H9 (cell line): ENCODE measurements around the gene GHRL. TPM values are rescaled to one million over a fixed set of nuclear protein-coding genes. Genes with fewer than 3 reads are reported as not detected.

Experiments used
- DNase-seq: peaks from one replicate; pipeline ENCODE4 v3.0.0-alpha.2; 2017
- H2AFZ ChIP-seq: one replicate; pipeline ENCODE4 v1.6.1; 2013; ENCODE audit warnings: mild to moderate bottlenecking, low read length, control low read depth, moderate library complexity
- H2AK5ac ChIP-seq: 2 replicates; pipeline ENCODE4 v1.6.1; 2013; ENCODE audit warnings: low read length, control low read depth, mixed read lengths; ENCODE audit not compliant: insufficient read length
- H2BK120ac ChIP-seq: one replicate; pipeline ENCODE4 v1.6.1; 2013; ENCODE audit warnings: low read depth, mild to moderate bottlenecking, low read length, control low read depth, inconsistent platforms; ENCODE audit not compliant: poor library complexity, severe bottlenecking
- H2BK12ac ChIP-seq: 2 replicates; pipeline ENCODE4 v1.6.1; 2013; ENCODE audit warnings: low read length, control low read depth, mixed read lengths, low read depth; ENCODE audit not compliant: insufficient read length
- H2BK15ac ChIP-seq: 2 replicates; pipeline ENCODE4 v1.6.1; 2013; ENCODE audit warnings: low read depth, low read length, control low read depth
- H2BK20ac ChIP-seq: one replicate; pipeline ENCODE4 v1.6.1; 2013; ENCODE audit warnings: low read depth, mild to moderate bottlenecking, low read length, control low read depth, inconsistent platforms; ENCODE audit not compliant: poor library complexity, severe bottlenecking
- H2BK5ac ChIP-seq: 2 replicates; pipeline ENCODE4 v1.6.1; 2013; ENCODE audit warnings: low read length, control low read depth, mixed read lengths; ENCODE audit not compliant: insufficient read length
- H3K14ac ChIP-seq: 2 replicates; pipeline ENCODE4 v1.6.1; 2013; ENCODE audit warnings: low read length, control low read depth; ENCODE audit not compliant: insufficient read depth
- H3K18ac ChIP-seq: 2 replicates; pipeline ENCODE4 v1.6.1; 2013; ENCODE audit warnings: low read depth, mild to moderate bottlenecking, mixed read lengths, low read length, control low read depth; ENCODE audit not compliant: insufficient read length
- H3K23ac ChIP-seq: 2 replicates; pipeline ENCODE4 v1.6.1; 2013; ENCODE audit warnings: low read length, control low read depth, mixed read lengths, low read depth; ENCODE audit not compliant: insufficient read length
- H3K23me2 ChIP-seq: 2 replicates; pipeline ENCODE4 v1.6.1; 2013; ENCODE audit warnings: low read depth, mild to moderate bottlenecking, mixed read lengths, low read length, control low read depth; ENCODE audit not compliant: insufficient read length, poor library complexity, severe bottlenecking
- H3K27ac ChIP-seq: 2 replicates; pipeline ENCODE4 v1.5.1; 2013; ENCODE audit warnings: low read length, control low read depth, mixed read lengths, low read depth; ENCODE audit not compliant: insufficient read length
- H3K27me3 ChIP-seq: 2 replicates; pipeline ENCODE4 v1.6.1; 2013; ENCODE audit warnings: low read length, control low read depth, inconsistent platforms; ENCODE audit not compliant: insufficient read depth
- H3K4ac ChIP-seq: 2 replicates; pipeline ENCODE4 v1.6.1; 2013; ENCODE audit warnings: low read depth, mild to moderate bottlenecking, control low read depth, inconsistent platforms, low read length, moderate library complexity
- H3K4me1 ChIP-seq: 2 replicates; pipeline ENCODE4 v1.6.1; 2013; ENCODE audit warnings: low read length, control low read depth, inconsistent platforms; ENCODE audit not compliant: insufficient read depth
- H3K4me2 ChIP-seq: 2 replicates; pipeline ENCODE4 v1.6.1; 2013; ENCODE audit warnings: low read length, control low read depth, mixed read lengths; ENCODE audit not compliant: insufficient read length, insufficient read depth
- H3K56ac ChIP-seq: 2 replicates; pipeline ENCODE4 v1.6.1; 2013; ENCODE audit warnings: low read depth, mild to moderate bottlenecking, mixed read lengths, low read length, control low read depth; ENCODE audit not compliant: insufficient read length
- H3K79me1 ChIP-seq: 2 replicates; pipeline ENCODE4 v1.6.1; 2013; ENCODE audit warnings: low read depth, mild to moderate bottlenecking, moderate library complexity, low read length, control low read depth, inconsistent platforms; ENCODE audit not compliant: insufficient read depth, poor library complexity, severe bottlenecking
- H3K79me2 ChIP-seq: 2 replicates; pipeline ENCODE4 v1.6.1; 2013; ENCODE audit warnings: low read length, control low read depth, inconsistent platforms; ENCODE audit not compliant: insufficient read depth
- H3K9ac ChIP-seq: 2 replicates; pipeline ENCODE4 v1.6.1; 2013; ENCODE audit warnings: low read length, control low read depth, mixed read lengths; ENCODE audit not compliant: insufficient read length; ENCODE audit errors: extremely low read depth
- H3K9me3 ChIP-seq: one replicate; pipeline ENCODE4 v1.6.1; 2013; ENCODE audit warnings: low read depth, low read length, inconsistent platforms; ENCODE audit not compliant: control insufficient read depth
- H3T11ph ChIP-seq: one replicate; pipeline ENCODE4 v1.6.1; 2013; ENCODE audit warnings: mild to moderate bottlenecking, low read length, control low read depth, inconsistent platforms
- H4K20me1 ChIP-seq: one replicate; pipeline ENCODE4 v1.6.1; 2013; ENCODE audit not compliant: control insufficient read depth, insufficient read length, insufficient read depth
- H4K5ac ChIP-seq: 2 replicates; pipeline ENCODE4 v1.6.1; 2013; ENCODE audit warnings: low read depth, mild to moderate bottlenecking, mixed read lengths, low read length, control low read depth; ENCODE audit not compliant: insufficient read length
- H4K8ac ChIP-seq: replicated peaks from 2 replicates; pipeline ENCODE4 v1.6.1; 2013; ENCODE audit warnings: low read length, control low read depth, mixed read lengths, low read depth; ENCODE audit not compliant: insufficient read length
- H4K91ac ChIP-seq: 2 replicates; pipeline ENCODE4 v1.6.1; 2013; ENCODE audit warnings: low read depth, mild to moderate bottlenecking, moderate library complexity, mixed read lengths, low read length, control low read depth; ENCODE audit not compliant: insufficient read length
- H3K27ac Mint-ChIP-seq, 3 experiments: 2 replicates in 2 of 3; 3 replicates in 1 of 3; pipeline ENCODE4 v1.8.0; 2020 to 2021; ENCODE audit warnings: mixed read lengths in 3 of 3, mild to moderate bottlenecking in 1 of 3, moderate library complexity in 1 of 3
- H3K27me3 Mint-ChIP-seq: 2 replicates; pipeline ENCODE4 v1.8.0; 2021; ENCODE audit warnings: low read depth, mild to moderate bottlenecking, moderate library complexity, mixed read lengths
- H3K36me3 Mint-ChIP-seq, 3 experiments: 2 replicates in 2 of 3; 3 replicates in 1 of 3; pipeline ENCODE4 v1.8.0; 2020 to 2021; ENCODE audit warnings: low read depth in 3 of 3, mixed read lengths in 3 of 3; ENCODE audit not compliant: insufficient read depth in 1 of 3
- H3K4me1 Mint-ChIP-seq, 2 experiments: 2 replicates each; pipeline ENCODE4 v1.8.0; 2020; ENCODE audit warnings: mixed read lengths in 2 of 2
- H3K4me3 Mint-ChIP-seq, 2 experiments: 2 replicates in 1 of 2; 3 replicates in 1 of 2; pipeline ENCODE4 v1.8.0; 2020 to 2021; ENCODE audit warnings: mild to moderate bottlenecking in 2 of 2, mixed read lengths in 2 of 2, moderate library complexity in 1 of 2
- H3K9me3 Mint-ChIP-seq, 2 experiments: 2 replicates in 1 of 2; 3 replicates in 1 of 2; pipeline ENCODE4 v1.8.0; 2020; ENCODE audit warnings: mild to moderate bottlenecking in 2 of 2, mixed read lengths in 2 of 2, moderate library complexity in 1 of 2
- WGBS: extraction: QIAGEN DNeasy Blood & Tissue Kit; methylation state at CpG from one replicate; pipeline ENCODE4 v1.1.7; 2013; ENCODE audit warnings: missing lambda C conversion rate, low lambda C conversion rate, mixed read lengths; ENCODE audit not compliant: insufficient read length; ENCODE audit errors: extremely low coverage; 5-methylcytosine and 5-hydroxymethylcytosine counted together
- total RNA-seq: library from RNA; stranded (reverse); gene quantifications from 2 replicates; pipeline ENCODE4 v1.2.1, GENCODE V29; 2021
- TF ChIP-seq, protein P1 (sequence below): fragments of 200-600 bp; sonication (generic); conservative IDR thresholded peaks from 3 replicates; pipeline ENCODE4 v1.8.0; 2021; ENCODE audit warnings: antibody characterized with exemption, mild to moderate bottlenecking

GHRL gene
- total RNA-seq, 1 experiment from 2014 or later: 1.3 TPM

DNA sequence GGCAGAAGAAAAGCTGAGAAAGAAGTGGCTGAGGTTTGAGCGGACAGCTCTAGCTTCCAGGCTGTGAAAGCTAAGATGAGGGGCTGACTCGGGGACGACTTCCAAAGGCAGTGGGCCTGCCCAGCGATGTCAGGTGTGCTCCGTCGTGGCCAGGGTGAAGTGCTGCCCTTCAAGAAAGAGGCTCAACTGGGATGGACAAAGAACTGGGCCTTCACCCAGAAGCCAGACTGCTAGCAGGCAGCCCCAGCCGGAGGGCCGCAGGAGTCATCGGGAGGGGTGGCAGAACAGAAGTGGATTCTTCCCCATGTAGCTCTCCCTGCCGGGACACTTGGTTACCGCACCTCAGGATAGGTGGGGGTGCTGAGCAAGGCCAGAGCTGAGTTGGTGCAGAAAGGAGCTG lies 41.3 kb upstream of the GHRL start:
- no CpG with 5 or more reads among the region's 11 CpGs for WGBS
- Mint-ChIP-seq H3K27me3 (peaks cover 29% of the 10 kb centered on the region), H3K9me3 (no peaks in the 10 kb centered on the region)

More for the DNA sequence above, 41.3 kb upstream of the GHRL start:
- Histone ChIP-seq H2BK120ac (no peak overlapping the region), H3K4me1 (peaks cover 2% of the 10 kb centered on the region; the same call in 1 of the 2 replicates), H3K79me1 (no peaks in the 10 kb centered on the region), H3T11ph (no peak overlapping the region), H4K91ac (no peak overlapping the region), H3K23ac (no peak overlapping the region), H3K4ac (no peak overlapping the region), H3K27ac (no peak overlapping the region), H2AK5ac (no peak overlapping the region), H3K18ac (no peak overlapping the region), H3K79me2 (no peaks in the 10 kb centered on the region), H3K23me2 (no peaks in the 10 kb centered on the region), H3K14ac (no peak overlapping the region; the same call in 1 of the 2 replicates), H3K9me3 (no peaks in the 10 kb centered on the region), H3K56ac (no peak overlapping the region), H3K4me2 (no peak overlapping the region), H3K27me3 (no peaks in the 10 kb centered on the region), H2AFZ (no peak overlapping the region), H3K9ac (no peak overlapping the region), H2BK20ac (no peak overlapping the region), H4K20me1 (no peaks in the 10 kb centered on the region), H2BK5ac (no peak overlapping the region), H4K5ac (no peak overlapping the region), H2BK15ac (no peak overlapping the region), H2BK12ac (no peak overlapping the region), H4K8ac (no peak overlapping the region)
- no peak overlapping the region for H3K27ac Mint-ChIP-seq
- TF ChIP-seq, protein P1, sequence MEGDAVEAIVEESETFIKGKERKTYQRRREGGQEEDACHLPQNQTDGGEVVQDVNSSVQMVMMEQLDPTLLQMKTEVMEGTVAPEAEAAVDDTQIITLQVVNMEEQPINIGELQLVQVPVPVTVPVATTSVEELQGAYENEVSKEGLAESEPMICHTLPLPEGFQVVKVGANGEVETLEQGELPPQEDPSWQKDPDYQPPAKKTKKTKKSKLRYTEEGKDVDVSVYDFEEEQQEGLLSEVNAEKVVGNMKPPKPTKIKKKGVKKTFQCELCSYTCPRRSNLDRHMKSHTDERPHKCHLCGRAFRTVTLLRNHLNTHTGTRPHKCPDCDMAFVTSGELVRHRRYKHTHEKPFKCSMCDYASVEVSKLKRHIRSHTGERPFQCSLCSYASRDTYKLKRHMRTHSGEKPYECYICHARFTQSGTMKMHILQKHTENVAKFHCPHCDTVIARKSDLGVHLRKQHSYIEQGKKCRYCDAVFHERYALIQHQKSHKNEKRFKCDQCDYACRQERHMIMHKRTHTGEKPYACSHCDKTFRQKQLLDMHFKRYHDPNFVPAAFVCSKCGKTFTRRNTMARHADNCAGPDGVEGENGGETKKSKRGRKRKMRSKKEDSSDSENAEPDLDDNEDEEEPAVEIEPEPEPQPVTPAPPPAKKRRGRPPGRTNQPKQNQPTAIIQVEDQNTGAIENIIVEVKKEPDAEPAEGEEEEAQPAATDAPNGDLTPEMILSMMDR: no peak
- no peaks in the 10 kb centered on the region for H3K36me3 Mint-ChIP-seq
- H3K4me1 Mint-ChIP-seq: peaks cover 10 to 20% of the 10 kb centered on the region in 2 experiments
- DNase-seq: no peak
- H3K4me3 Mint-ChIP-seq: no peak overlapping the region
